OCI-M2 (cell line): Measurements from ENCODE around the gene TTC13.

ENCODE experiments used
- DNase-seq: peaks from one replicate; lab custom pipeline; 2025; ENCODE audit not compliant: unreplicated experiment; lab: John Stamatoyannopoulos, UW

TTC13 gene

GRCh38 chr1:230857822-230858221, 120.8 kb downstream of the TTC13 start:
- no peak for DNase-seq

DNA sequence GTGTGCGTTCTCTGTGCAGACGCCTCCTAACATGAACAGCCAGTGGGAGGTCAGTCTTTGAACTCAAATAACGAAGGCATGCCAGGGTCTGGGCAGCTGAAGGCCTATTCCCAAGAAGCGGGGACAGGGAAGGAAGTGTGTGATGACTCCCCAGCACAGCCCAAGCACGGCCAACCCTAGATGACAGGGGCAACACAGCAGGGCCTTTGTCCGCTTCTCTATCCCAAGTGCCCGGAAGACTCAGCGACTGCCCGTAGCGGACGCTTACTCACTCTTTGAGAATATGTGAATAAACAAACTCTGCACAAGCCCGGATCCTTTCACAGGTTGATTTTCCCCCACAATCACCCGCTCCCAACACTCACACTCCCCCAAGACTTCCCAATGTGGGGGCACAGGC, 121.6 kb downstream of the TTC13 start:
- no peak for DNase-seq
